Esophagus muscularis mucosa (tissue), 4 donors: ENCODE data around the gene MBOAT7.
"Not testable (repeated sequence)": the region's sequence is repeated elsewhere in the genome, so short reads cannot be mapped to it uniquely, and the experiment has no call there.

Experiments used
- EP300 ChIP-seq: sonication (generic); formaldehyde crosslinking; IDR thresholded peaks from one replicate; pipeline ENCODE4 v1.6.1; 2017; ENCODE audit warnings: antibody characterized with exemption
- POLR2A ChIP-seq: fragments of 450-650 bp; IDR thresholded peaks from one replicate; pipeline ENCODE4 v1.6.1; 2017; ENCODE audit warnings: antibody characterized with exemption, moderate library complexity, mild to moderate bottlenecking, low read depth
- TF ChIP-seq, protein P1 (sequence below), 3 experiments: fragments of 200-600 bp in 2 of 3; fragments of 450-650 bp in 1 of 3; sonication (generic) in 2 of 3; IDR thresholded peaks; one replicate each; pipeline ENCODE4 v1.5.1; 2017 to 2019; ENCODE audit warnings: antibody characterized with exemption in 3 of 3, mild to moderate bottlenecking in 2 of 3, moderate library complexity in 1 of 3

DNA sequence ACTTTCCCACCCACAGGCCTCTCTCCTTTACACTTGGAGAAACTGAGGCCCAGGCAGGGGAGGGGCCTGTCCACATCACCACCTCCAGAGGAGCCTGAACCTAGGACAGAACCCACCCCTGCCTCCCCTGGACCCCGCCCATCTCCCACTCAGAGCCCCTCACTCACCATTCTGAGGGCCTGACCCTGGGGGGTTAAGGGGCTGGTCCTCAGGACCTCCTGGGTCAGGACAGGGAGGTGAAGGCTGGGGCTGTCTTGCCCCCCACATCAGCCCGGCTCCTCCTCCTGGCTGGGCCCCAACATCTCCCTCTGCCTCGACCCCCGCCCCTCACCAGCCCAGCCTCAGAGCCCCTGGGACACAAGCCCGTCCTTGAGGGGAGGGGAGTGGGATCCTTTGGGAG is 30.3 kb upstream of the MBOAT7 start:
- TF ChIP-seq, protein P1, sequence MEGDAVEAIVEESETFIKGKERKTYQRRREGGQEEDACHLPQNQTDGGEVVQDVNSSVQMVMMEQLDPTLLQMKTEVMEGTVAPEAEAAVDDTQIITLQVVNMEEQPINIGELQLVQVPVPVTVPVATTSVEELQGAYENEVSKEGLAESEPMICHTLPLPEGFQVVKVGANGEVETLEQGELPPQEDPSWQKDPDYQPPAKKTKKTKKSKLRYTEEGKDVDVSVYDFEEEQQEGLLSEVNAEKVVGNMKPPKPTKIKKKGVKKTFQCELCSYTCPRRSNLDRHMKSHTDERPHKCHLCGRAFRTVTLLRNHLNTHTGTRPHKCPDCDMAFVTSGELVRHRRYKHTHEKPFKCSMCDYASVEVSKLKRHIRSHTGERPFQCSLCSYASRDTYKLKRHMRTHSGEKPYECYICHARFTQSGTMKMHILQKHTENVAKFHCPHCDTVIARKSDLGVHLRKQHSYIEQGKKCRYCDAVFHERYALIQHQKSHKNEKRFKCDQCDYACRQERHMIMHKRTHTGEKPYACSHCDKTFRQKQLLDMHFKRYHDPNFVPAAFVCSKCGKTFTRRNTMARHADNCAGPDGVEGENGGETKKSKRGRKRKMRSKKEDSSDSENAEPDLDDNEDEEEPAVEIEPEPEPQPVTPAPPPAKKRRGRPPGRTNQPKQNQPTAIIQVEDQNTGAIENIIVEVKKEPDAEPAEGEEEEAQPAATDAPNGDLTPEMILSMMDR (IDR thresholded peaks at IDR 0.05): not testable (repeated sequence)
- TF ChIP-seq EP300, POLR2A: not testable (repeated sequence)
